ENCODE results near the gene AUTS2.

DNA sequence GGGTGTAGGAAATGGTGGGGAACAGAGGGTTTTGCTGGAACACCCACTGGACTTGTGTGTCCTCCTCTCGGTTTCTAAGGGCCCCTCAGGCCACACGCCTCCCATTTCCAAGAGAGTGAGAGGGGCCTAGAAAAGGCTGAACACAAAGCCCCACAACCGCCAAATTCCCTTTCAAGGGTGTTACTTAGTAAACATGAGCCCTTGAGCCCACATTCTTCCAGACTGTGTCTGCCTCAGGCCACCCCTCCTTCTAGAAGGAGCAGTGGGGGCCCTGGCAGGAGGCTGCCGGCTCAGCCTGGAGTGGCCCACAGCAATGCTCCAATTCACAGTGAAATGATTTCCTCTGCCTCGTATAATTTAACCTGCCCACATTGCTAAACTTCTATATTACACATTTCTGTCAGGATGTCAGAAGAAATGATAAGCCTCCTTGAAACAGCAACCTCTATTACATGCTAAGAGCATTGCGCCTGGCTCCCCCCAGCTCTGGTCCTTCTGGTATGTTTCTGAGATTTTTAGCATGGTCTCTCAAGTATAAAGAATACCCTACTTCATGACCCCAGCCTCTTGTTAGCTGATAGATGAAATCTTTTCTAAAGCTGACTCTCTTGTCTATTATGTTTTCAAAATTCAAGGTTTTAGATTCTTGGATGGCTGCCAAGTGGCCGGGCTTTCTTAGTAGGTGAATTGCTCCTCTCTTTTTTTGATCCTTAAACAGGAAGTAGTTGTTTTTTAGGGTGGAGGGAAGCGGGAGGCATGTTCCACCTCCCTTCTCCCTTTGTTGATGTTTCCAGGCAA lies 859.8 kb downstream of the AUTS2 start:
- TF ChIP-seq CTCF (IDR thresholded peaks at IDR 0.05): no peak
- no peak for TF ChIP-seq POLR2A (IDR thresholded peaks at IDR 0.05)
